Muscle layer of colon (tissue), 2 donors: ENCODE measurements around the gene THYN1.

Experiments used
- H3K27ac ChIP-seq: one replicate; pipeline ENCODE4 v1.7.0; 2013; ENCODE audit warnings: low read depth, mild to moderate bottlenecking, low read length, moderate library complexity
- H3K27me3 ChIP-seq, 2 donors: one replicate each; pipeline ENCODE4 v1.7.0; 2013; ENCODE audit warnings: low read length in 2 of 2, mild to moderate bottlenecking in 2 of 2; ENCODE audit not compliant: insufficient read depth in 2 of 2, control insufficient read depth in 1 of 2
- H3K36me3 ChIP-seq: one replicate; pipeline ENCODE4 v1.7.0; 2013; ENCODE audit warnings: mild to moderate bottlenecking, low read length; ENCODE audit not compliant: insufficient read depth
- H3K4me1 ChIP-seq: one replicate; pipeline ENCODE4 v1.7.0; 2013; ENCODE audit warnings: mild to moderate bottlenecking, low read length; ENCODE audit not compliant: insufficient read depth
- H3K4me3 ChIP-seq, 2 donors: one replicate each; pipeline ENCODE4 v1.7.0; 2013; ENCODE audit warnings: low read length in 2 of 2, low read depth in 1 of 2, mild to moderate bottlenecking in 1 of 2, moderate library complexity in 1 of 2
- H3K9ac ChIP-seq: one replicate; pipeline ENCODE4 v1.7.0; 2013; ENCODE audit warnings: low read length
- H3K9me3 ChIP-seq: one replicate; pipeline ENCODE4 v1.7.0; 2013; ENCODE audit warnings: mild to moderate bottlenecking, low read length
- donor health status: abdominal sarcoma.
- donor health status: Adenocarcinoma of cecum.

The THYN1 gene

GRCh38 chr11:134244593-134244992, 8.6 kb downstream of the THYN1 start:
- H3K27ac ChIP-seq, result no peak overlapping the region
- no peak overlapping the region for H3K4me3 ChIP-seq
- no peaks in the 10 kb centered on the region for H3K4me1 ChIP-seq
- peaks cover 85% of the 10 kb centered on the region for H3K36me3 ChIP-seq
- H3K9ac ChIP-seq, result no peak overlapping the region
- H3K9me3 ChIP-seq, result no peaks in the 10 kb centered on the region
- no peaks in the 10 kb centered on the region for H3K27me3 ChIP-seq

- peaks cover 84% of the 10 kb centered on the region for H3K36me3 ChIP-seq
- no peaks in the 10 kb centered on the region for H3K27me3 ChIP-seq
- no peak overlapping the region for H3K27ac ChIP-seq
Observed at GRCh38 chr11:134243913-134244312, 9.2 kb downstream of the THYN1 start.

DNA sequence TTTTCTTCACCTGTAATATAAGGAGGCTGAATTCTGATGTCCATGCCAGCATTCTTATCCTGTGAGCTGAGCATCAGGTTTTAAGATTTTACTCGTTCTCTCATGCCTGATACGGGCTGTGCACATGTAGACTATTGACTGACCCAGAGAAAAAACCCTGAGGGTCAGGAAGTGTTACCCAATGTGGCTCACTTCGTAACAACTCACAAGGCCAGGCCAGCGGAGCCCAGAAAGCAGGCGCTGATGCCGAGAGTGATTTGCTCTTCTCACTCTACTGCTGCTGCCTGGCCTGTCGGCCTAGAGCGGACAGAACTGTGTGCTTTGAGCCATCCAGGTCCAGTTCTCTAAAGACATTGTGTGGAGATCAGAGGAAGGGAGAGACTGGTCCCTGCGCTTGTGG, 10.8 kb downstream of the THYN1 start:
- no peak overlapping the region for H3K9ac ChIP-seq
- H3K4me3 ChIP-seq, result no peak overlapping the region
- H3K4me1 ChIP-seq, result no peaks in the 10 kb centered on the region
- H3K27me3 ChIP-seq, result no peaks in the 10 kb centered on the region
- no peaks in the 10 kb centered on the region for H3K9me3 ChIP-seq
- no peak overlapping the region for H3K27ac ChIP-seq
- peaks cover 69% of the 10 kb centered on the region for H3K36me3 ChIP-seq

More at GRCh38 chr11:134243913-134244312, 9.2 kb downstream of the THYN1 start:
- Histone ChIP-seq H3K9me3 (no peaks in the 10 kb centered on the region), H3K4me3 (no peak overlapping the region), H3K4me1 (no peaks in the 10 kb centered on the region), H3K9ac (no peak overlapping the region)

DNA sequence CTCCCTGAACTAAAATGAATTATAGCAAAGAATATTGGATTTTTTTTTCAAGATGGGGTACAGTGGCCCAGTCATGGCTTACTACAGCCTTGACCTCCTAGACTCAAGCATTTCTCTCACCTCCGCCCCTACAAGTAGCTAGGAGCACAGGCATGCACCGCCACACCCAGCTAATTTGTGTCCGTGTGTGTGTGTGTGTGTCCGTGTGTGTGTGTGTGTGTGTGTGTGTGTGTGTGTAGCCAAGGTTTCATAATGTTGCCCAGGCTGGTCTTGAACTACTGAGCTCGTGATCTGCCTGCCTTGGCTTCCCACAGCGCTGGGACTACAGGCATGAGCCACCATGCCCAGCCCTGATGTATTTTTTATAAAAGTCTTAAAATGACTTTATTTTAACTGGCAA, 12.6 kb downstream of the THYN1 start:
- no peaks in the 10 kb centered on the region for H3K27me3 ChIP-seq
- peaks cover 65% of the 10 kb centered on the region for H3K36me3 ChIP-seq
- no peaks in the 10 kb centered on the region for H3K4me1 ChIP-seq
- no peaks in the 10 kb centered on the region for H3K9me3 ChIP-seq
- H3K4me3 ChIP-seq, result no peak overlapping the region
- H3K27ac ChIP-seq, result no peak overlapping the region
- no peak overlapping the region for H3K9ac ChIP-seq

GRCh38 chr11:134238956-134239355, 14.2 kb downstream of the THYN1 start:
- H3K4me1 ChIP-seq, result no peaks in the 10 kb centered on the region
- H3K36me3 ChIP-seq, result peaks cover 55% of the 10 kb centered on the region
- no peaks in the 10 kb centered on the region for H3K27me3 ChIP-seq

DNA sequence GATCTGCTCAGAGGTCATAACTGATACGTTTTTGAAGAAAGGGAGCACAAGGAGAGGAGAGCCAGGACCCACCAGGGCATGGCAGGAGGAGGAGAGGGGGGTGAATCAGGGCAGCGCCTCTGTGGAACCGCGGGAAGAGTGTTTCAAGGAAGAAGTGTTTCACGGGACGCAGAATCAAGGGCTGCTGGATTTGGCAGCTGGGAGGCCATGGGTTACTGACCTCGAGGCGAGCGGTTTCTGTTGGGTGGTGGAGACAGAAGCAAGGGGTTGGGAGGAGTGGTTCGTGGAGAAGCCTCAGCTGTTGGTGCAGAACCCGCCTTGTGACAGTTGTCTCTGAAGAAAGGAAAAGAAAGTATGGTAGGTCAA, 15.6 kb downstream of the THYN1 start:
- peaks cover 41% of the 10 kb centered on the region for H3K36me3 ChIP-seq

More at GRCh38 chr11:134238956-134239355, 14.2 kb downstream of the THYN1 start:
- Histone ChIP-seq H3K9ac (no peak overlapping the region), H3K27ac (no peak overlapping the region), H3K9me3 (no peaks in the 10 kb centered on the region), H3K4me3 (no peak overlapping the region)

DNA sequence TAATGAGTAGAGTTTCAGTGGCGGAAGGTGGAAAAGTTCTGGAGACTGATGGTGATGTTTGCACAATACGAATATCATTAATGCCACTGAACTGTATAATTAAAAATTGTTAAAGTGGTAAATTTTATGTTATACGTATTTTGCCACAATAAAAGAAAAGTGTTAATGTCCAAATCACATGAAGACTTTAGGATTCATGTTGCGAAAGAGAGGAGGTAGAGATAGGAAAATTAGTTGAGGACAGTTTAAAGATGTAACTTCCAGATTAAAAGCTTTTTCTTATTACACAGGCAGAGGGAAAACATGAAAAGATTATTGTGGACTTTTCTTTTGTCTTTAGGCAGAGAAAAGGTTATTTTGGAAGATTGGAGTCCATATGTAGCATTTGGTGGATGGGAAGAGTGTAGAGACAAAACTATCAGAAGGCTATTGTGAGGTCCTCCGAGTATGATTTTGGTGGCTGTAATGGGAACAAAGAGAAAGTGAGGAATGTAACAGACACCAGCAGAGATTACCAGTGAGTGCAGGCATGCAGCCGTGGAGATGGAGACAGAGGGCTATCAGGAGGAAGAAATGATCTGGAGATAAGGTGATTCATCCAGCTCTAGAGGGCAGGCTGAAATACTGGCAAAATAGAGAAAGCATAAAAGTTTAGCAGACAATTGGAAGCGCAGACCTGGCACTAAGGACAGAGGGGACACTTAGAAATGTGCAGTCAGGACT, 16.2 kb downstream of the THYN1 start:
- Histone ChIP-seq H3K4me3 (no peak overlapping the region), H3K9ac (no peak overlapping the region), H3K9me3 (no peaks in the 10 kb centered on the region), H3K27ac (no peak overlapping the region), H3K36me3 (peaks cover 35% of the 10 kb centered on the region), H3K27me3 (no peaks in the 10 kb centered on the region), H3K4me1 (no peaks in the 10 kb centered on the region)

More for the DNA sequence above, 15.6 kb downstream of the THYN1 start:
- Histone ChIP-seq H3K4me3 (no peak overlapping the region), H3K9me3 (no peaks in the 10 kb centered on the region), H3K9ac (no peak overlapping the region), H3K4me1 (no peaks in the 10 kb centered on the region), H3K27me3 (no peaks in the 10 kb centered on the region), H3K27ac (no peak overlapping the region)

GRCh38 chr11:134235399-134235798, 17.8 kb downstream of the THYN1 start:
- Histone ChIP-seq H3K9ac (no peak overlapping the region), H3K36me3 (peaks cover 25% of the 10 kb centered on the region), H3K4me1 (no peaks in the 10 kb centered on the region)

GRCh38 chr11:134233729-134234179, 19.4 kb downstream of the THYN1 start:
- Histone ChIP-seq H3K9me3 (no peaks in the 10 kb centered on the region), H3K27me3 (no peaks in the 10 kb centered on the region), H3K27ac (no peak overlapping the region), H3K36me3 (peaks cover 10% of the 10 kb centered on the region), H3K9ac (no peak overlapping the region), H3K4me1 (peaks cover 6% of the 10 kb centered on the region), H3K4me3 (no peak overlapping the region)

More at GRCh38 chr11:134235399-134235798, 17.8 kb downstream of the THYN1 start:
- Histone ChIP-seq H3K9me3 (no peaks in the 10 kb centered on the region), H3K27ac (no peak overlapping the region), H3K4me3 (no peak overlapping the region), H3K27me3 (no peaks in the 10 kb centered on the region)

DNA sequence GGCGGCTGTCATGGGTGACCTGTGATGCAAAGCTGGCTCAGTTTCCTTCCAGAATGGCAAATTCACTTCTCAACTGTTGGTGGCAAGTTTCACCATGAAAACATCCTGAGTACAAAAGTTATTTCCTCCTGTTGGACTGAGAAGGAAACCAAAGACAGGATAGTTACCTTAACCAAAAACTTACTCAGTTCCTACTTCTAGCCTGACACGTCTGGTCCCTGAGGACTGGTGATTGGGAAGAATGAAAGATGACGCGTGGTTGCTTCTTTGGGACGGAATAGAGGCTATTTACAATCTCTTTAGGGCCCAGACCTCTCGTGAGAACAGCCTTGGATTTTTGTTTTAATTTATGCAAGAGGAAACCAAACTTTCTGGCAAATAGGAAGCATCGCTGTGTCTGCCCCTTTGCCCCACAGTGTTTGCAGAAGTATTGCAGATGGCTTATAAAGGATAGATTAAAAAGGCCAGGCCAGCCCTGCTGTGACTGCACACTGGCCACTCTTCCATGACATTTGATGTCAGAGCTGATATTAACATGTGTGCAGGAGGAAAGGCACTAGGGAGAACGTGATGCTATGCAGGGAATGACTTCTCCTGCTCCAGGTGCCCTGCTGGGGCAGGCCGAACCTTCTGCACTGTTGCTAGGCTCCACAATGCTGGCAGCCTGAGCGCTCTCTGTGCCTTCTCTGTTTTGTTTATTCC, 21.0 kb downstream of the THYN1 start:
- Histone ChIP-seq H3K4me3 (no peak overlapping the region), H3K4me1 (peaks cover 11% of the 10 kb centered on the region), H3K9ac (no peak overlapping the region), H3K36me3 (peaks cover 10% of the 10 kb centered on the region), H3K9me3 (no peaks in the 10 kb centered on the region), H3K27ac (no peak overlapping the region), H3K27me3 (no peaks in the 10 kb centered on the region)

DNA sequence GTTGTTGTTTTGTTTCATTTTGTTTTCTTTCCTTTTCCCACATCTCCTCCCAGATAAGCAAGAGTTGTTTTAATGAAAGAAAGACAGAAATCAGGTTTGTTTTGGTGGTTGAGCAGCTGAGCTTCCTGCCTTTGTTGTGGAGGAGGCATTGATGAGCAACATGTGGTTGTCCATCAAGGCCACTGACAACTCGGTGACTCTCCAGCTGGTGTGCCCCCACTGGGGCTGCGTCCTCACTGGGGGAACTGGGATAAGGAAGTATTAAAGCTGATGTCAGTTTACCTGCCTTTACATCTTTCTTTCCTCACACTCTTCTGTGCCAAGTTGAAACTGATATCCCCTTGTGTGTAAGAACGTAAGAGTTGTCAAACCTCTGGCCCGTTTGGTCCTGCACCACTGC, 22.8 kb downstream of the THYN1 start:
- Histone ChIP-seq H3K9me3 (no peaks in the 10 kb centered on the region), H3K4me1 (peaks cover 28% of the 10 kb centered on the region), H3K9ac (no peak overlapping the region), H3K4me3 (no peak overlapping the region), H3K36me3 (peaks cover 5% of the 10 kb centered on the region), H3K27me3 (no peaks in the 10 kb centered on the region), H3K27ac (no peak overlapping the region)
